ENCODE results near the gene MARK1. TPM values are rescaled to one million over a fixed set of nuclear protein-coding genes. Genes with fewer than 3 reads are reported as not detected.
"Not testable (repeated sequence)": the region's sequence is repeated elsewhere in the genome, so short reads cannot be mapped to it uniquely, and the experiment has no call there.

Gene MARK1
- total RNA-seq, 1 experiment from 2014 or later, result 1.3 TPM

DNA sequence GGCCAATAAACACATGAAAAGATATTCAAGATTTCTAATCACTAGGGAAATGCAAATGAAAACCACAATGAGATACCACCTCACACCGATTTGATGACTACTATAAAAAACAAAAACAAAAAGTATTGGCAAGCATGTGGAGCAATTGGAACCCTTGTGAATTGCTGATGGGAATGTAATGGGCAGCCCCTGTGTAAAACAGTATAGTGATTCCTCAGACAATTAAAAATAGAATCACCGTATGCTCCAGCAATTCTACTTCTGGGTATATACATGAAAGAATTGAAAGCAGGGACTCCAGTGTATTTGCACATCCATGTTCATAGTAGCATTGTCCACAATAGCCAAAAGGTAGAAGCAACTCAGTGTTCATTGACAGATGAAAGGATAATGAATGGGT, 149.3 kb downstream of the MARK1 start:
- H3K4me3 ChIP-seq (ENCODE audit: low read length), result no peak overlapping the region
- no peak overlapping the region for H3K27ac ChIP-seq (ENCODE audit: low read length)
- no peaks in the 10 kb centered on the region for H3K9me3 ChIP-seq (ENCODE audit: low read length)
- no peaks in the 10 kb centered on the region for H3K27me3 ChIP-seq (ENCODE audit: low read length)
- H3K9me2 ChIP-seq (replicated peaks; ENCODE audit: insufficient read depth, low read length), result no peaks in the 10 kb centered on the region
- H3K9ac ChIP-seq (ENCODE audit: low read length), result no peak overlapping the region
- H2AFZ ChIP-seq (ENCODE audit: low read length), result no peak overlapping the region
- DNase-seq, result no peak
- H3K4me1 ChIP-seq (ENCODE audit: low read length), result peaks cover 30% of the 10 kb centered on the region
- H3K36me3 ChIP-seq (ENCODE audit: insufficient read depth, low read length), result no peaks in the 10 kb centered on the region
- H3K79me2 ChIP-seq (ENCODE audit: low read length), result no peaks in the 10 kb centered on the region
- no peaks in the 10 kb centered on the region for H4K20me1 ChIP-seq (ENCODE audit: insufficient read depth, low read depth, low read length)
- H3K4me2 ChIP-seq (ENCODE audit: low read depth, low read length, poor library complexity, severe bottlenecking), result no peak overlapping the region

- H3K27ac ChIP-seq (ENCODE audit: low read length), result peak overlapping the region; percentile 52; the same call in 1 of the 2 replicates
- no peak overlapping the region for H3K9ac ChIP-seq (ENCODE audit: low read length)
- H3K4me2 ChIP-seq (ENCODE audit: low read depth, low read length, poor library complexity, severe bottlenecking), result peak overlapping the region; percentile 1
- no peaks in the 10 kb centered on the region for H3K79me2 ChIP-seq (ENCODE audit: low read length)
- H2AFZ ChIP-seq (ENCODE audit: low read length), result peak overlapping the region; percentile 34; the same call in 1 of the 2 replicates
- peak; percentile 87 for DNase-seq
- H3K4me1 ChIP-seq (ENCODE audit: low read length), result peaks cover 51% of the 10 kb centered on the region
- no peaks in the 10 kb centered on the region for H3K27me3 ChIP-seq (ENCODE audit: low read length)
- no peaks in the 10 kb centered on the region for H3K9me2 ChIP-seq (replicated peaks; ENCODE audit: insufficient read depth, low read length)
- no peak overlapping the region for H3K4me3 ChIP-seq (ENCODE audit: low read length)
- H3K9me3 ChIP-seq (ENCODE audit: low read length), result no peaks in the 10 kb centered on the region
- no peaks in the 10 kb centered on the region for H3K36me3 ChIP-seq (ENCODE audit: insufficient read depth, low read length)
- no peaks in the 10 kb centered on the region for H4K20me1 ChIP-seq (ENCODE audit: insufficient read depth, low read depth, low read length)
Observed at GRCh38 chr1:220680085-220680687, 152.2 kb downstream of the MARK1 start.

DNA sequence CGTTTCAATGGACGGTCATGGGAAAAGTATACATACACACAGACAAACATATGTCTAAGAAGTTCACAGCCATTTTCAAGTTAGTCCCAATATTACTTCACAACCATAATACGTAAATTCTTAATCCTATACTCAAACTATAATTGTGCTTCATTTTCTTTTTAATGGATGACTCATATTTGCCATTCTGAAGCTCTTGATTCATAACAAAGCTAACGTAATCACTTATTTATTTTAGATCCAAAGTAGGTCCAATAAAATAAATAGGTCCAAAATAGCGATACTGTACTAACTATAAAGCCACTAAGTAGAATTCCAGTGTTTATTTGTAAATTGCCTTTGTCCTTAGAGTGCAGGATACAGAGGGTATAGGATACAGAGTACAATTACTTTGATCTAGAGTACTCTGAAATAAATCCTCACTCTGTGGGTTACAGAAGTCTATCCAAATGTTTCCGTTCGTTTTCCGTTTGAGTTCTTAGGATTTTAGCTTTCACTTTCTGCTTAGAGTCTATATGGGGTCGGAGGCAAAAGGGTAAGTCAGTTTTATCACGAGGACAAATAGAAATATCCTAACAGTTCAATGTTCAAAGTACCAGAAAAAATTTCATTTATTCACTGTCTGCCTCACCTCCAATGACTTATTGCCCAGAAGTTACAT, 153.4 kb downstream of the MARK1 start:
- Histone ChIP-seq H4K20me1 (ENCODE audit: insufficient read depth, low read depth, low read length) (no peaks in the 10 kb centered on the region), H3K36me3 (ENCODE audit: insufficient read depth, low read length) (no peaks in the 10 kb centered on the region), H3K9me2 (replicated peaks; ENCODE audit: insufficient read depth, low read length) (no peaks in the 10 kb centered on the region), H3K9me3 (ENCODE audit: low read length) (no peaks in the 10 kb centered on the region), H3K4me1 (ENCODE audit: low read length) (peaks cover 60% of the 10 kb centered on the region), H2AFZ (ENCODE audit: low read length) (peak overlapping the region; percentile 33), H3K9ac (ENCODE audit: low read length) (peak overlapping the region; percentile 31), H3K27ac (ENCODE audit: low read length) (peak overlapping the region; percentile 52), H3K79me2 (ENCODE audit: low read length) (no peaks in the 10 kb centered on the region), H3K4me3 (ENCODE audit: low read length) (peak overlapping the region; percentile 12; the same call in 1 of the 2 replicates), H3K27me3 (ENCODE audit: low read length) (no peaks in the 10 kb centered on the region), H3K4me2 (ENCODE audit: low read depth, low read length, poor library complexity, severe bottlenecking) (peak overlapping the region; percentile 40)
- DNase-seq, result no peak

GRCh38 chr1:220682901-220683576, 155.1 kb downstream of the MARK1 start:
- H3K4me2 ChIP-seq (ENCODE audit: low read depth, low read length, poor library complexity, severe bottlenecking), result no peak overlapping the region

DNA sequence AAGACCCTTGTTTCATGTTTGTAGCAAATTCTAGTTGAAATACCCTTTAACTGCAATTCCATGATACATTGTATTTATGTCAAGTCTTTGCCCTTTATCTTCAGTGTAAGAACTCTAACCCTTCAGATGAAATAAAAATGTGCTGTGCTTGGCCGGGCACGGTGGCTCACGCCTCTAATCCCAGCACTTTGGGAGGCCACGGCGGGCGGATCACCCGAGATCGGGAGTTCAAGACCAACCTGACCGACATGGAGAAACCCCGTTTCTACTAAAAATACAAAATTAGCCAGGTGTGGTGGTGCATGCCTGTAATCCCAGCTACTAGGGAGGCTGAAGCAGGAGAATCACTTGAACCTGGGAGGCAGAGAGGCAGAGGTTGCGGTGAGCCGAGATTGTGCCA, 155.8 kb downstream of the MARK1 start:
- not testable (repeated sequence) for H3K9me3 ChIP-seq (ENCODE audit: low read length); H3K9me2 ChIP-seq (replicated peaks; ENCODE audit: insufficient read depth, low read length); DNase-seq; H3K4me3 ChIP-seq (ENCODE audit: low read length); H3K27ac ChIP-seq (ENCODE audit: low read length); H3K27me3 ChIP-seq (ENCODE audit: low read length); H3K4me2 ChIP-seq (ENCODE audit: low read depth, low read length, poor library complexity, severe bottlenecking); H3K36me3 ChIP-seq (ENCODE audit: insufficient read depth, low read length); H3K79me2 ChIP-seq (ENCODE audit: low read length); H3K9ac ChIP-seq (ENCODE audit: low read length); H2AFZ ChIP-seq (ENCODE audit: low read length); H4K20me1 ChIP-seq (ENCODE audit: insufficient read depth, low read depth, low read length)
- peaks cover 52% of the 10 kb centered on the region for H3K4me1 ChIP-seq (ENCODE audit: low read length)

More at GRCh38 chr1:220682901-220683576, 155.1 kb downstream of the MARK1 start:
- H3K4me3 ChIP-seq (ENCODE audit: low read length), result no peak overlapping the region
- no peak for DNase-seq
- H3K4me1 ChIP-seq (ENCODE audit: low read length), result peaks cover 52% of the 10 kb centered on the region
- H3K79me2 ChIP-seq (ENCODE audit: low read length), result no peaks in the 10 kb centered on the region
- no peaks in the 10 kb centered on the region for H3K36me3 ChIP-seq (ENCODE audit: insufficient read depth, low read length)
- H2AFZ ChIP-seq (ENCODE audit: low read length), result peak overlapping the region; percentile 48; the same call in 1 of the 2 replicates
- no peak overlapping the region for H3K9ac ChIP-seq (ENCODE audit: low read length)
- no peaks in the 10 kb centered on the region for H3K9me3 ChIP-seq (ENCODE audit: low read length)
- H3K9me2 ChIP-seq (replicated peaks; ENCODE audit: insufficient read depth, low read length), result no peaks in the 10 kb centered on the region
- no peaks in the 10 kb centered on the region for H3K27me3 ChIP-seq (ENCODE audit: low read length)
- peak overlapping the region; percentile 37 for H3K27ac ChIP-seq (ENCODE audit: low read length)
- no peaks in the 10 kb centered on the region for H4K20me1 ChIP-seq (ENCODE audit: insufficient read depth, low read depth, low read length)

DNA sequence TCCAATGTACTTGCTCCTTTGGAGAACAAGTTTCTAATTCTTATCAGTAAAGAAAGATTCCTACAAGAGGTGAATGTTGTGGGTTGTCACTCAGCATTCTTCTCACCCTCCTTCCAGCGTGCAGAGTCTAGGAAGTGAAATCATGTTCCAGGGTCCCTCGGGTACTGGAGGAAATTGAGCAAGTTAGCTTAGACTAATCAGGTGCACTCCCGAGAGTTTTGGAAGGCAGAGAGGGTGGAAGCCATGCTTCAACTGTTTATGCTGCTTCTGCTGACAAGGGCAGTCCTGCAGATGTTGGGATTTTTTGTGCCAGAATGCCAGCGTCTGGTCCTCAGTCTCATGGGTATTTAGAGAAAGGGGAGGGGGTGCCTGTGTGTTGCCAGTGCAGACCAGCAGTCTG, 157.0 kb downstream of the MARK1 start:
- H3K4me1 ChIP-seq (ENCODE audit: low read length), result peaks cover 52% of the 10 kb centered on the region
- no peak overlapping the region for H3K4me3 ChIP-seq (ENCODE audit: low read length)
- DNase-seq, result no peak
- no peaks in the 10 kb centered on the region for H4K20me1 ChIP-seq (ENCODE audit: insufficient read depth, low read depth, low read length)
- H3K9ac ChIP-seq (ENCODE audit: low read length), result peak overlapping the region; percentile 11; the same call in 1 of the 2 replicates
- peak overlapping the region; percentile 11 for H3K4me2 ChIP-seq (ENCODE audit: low read depth, low read length, poor library complexity, severe bottlenecking)
- H3K27me3 ChIP-seq (ENCODE audit: low read length), result no peaks in the 10 kb centered on the region
- H3K79me2 ChIP-seq (ENCODE audit: low read length), result no peaks in the 10 kb centered on the region
- H2AFZ ChIP-seq (ENCODE audit: low read length), result peak overlapping the region; percentile 98
- H3K27ac ChIP-seq (ENCODE audit: low read length), result peak overlapping the region; percentile 29
- no peaks in the 10 kb centered on the region for H3K9me2 ChIP-seq (replicated peaks; ENCODE audit: insufficient read depth, low read length)
- H3K36me3 ChIP-seq (ENCODE audit: insufficient read depth, low read length), result no peaks in the 10 kb centered on the region
- no peaks in the 10 kb centered on the region for H3K9me3 ChIP-seq (ENCODE audit: low read length)

DNA sequence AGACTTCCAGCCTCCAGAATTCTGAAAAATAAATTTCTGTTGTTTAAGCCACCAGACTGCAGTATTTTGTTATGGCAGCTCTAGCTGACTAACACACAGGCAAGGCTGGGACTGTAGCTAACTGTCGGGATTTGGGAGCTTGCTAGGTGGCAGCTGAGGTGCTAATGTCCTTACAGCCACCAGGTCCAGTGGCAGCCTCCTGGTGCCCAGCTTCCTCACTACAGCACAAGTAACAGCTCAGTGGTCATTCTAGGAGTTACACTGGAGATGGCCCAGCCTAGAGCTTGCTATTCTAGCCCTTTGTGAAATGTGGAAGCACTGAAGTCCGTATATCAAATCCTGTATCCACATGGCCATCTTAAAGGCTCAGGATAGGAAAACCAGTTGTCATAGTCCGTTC, 157.9 kb downstream of the MARK1 start:
- Histone ChIP-seq H3K4me2 (ENCODE audit: low read depth, low read length, poor library complexity, severe bottlenecking) (no peak overlapping the region), H3K9me2 (replicated peaks; ENCODE audit: insufficient read depth, low read length) (no peaks in the 10 kb centered on the region), H4K20me1 (ENCODE audit: insufficient read depth, low read depth, low read length) (no peaks in the 10 kb centered on the region), H3K4me3 (ENCODE audit: low read length) (no peak overlapping the region), H3K27ac (ENCODE audit: low read length) (no peak overlapping the region; the same call in 1 of the 2 replicates), H2AFZ (ENCODE audit: low read length) (peak overlapping the region; percentile 7; the same call in 1 of the 2 replicates), H3K9me3 (ENCODE audit: low read length) (no peaks in the 10 kb centered on the region), H3K36me3 (ENCODE audit: insufficient read depth, low read length) (no peaks in the 10 kb centered on the region), H3K27me3 (ENCODE audit: low read length) (no peaks in the 10 kb centered on the region), H3K9ac (ENCODE audit: low read length) (no peak overlapping the region), H3K4me1 (ENCODE audit: low read length) (peaks cover 44% of the 10 kb centered on the region), H3K79me2 (ENCODE audit: low read length) (no peaks in the 10 kb centered on the region)
- DNase-seq, result no peak

- no peaks in the 10 kb centered on the region for H4K20me1 ChIP-seq (ENCODE audit: insufficient read depth, low read depth, low read length)
- DNase-seq, result no peak
- no peaks in the 10 kb centered on the region for H3K79me2 ChIP-seq (ENCODE audit: low read length)
- no peaks in the 10 kb centered on the region for H3K36me3 ChIP-seq (ENCODE audit: insufficient read depth, low read length)
- peaks cover 28% of the 10 kb centered on the region for H3K4me1 ChIP-seq (ENCODE audit: low read length)
- no peak overlapping the region for H3K9ac ChIP-seq (ENCODE audit: low read length)
- H3K4me2 ChIP-seq (ENCODE audit: low read depth, low read length, poor library complexity, severe bottlenecking), result no peak overlapping the region
- no peaks in the 10 kb centered on the region for H3K9me3 ChIP-seq (ENCODE audit: low read length)
- H3K27ac ChIP-seq (ENCODE audit: low read length), result no peak overlapping the region
- 0 out of 2 replicates have a peak overlapping the region, but pooled peaks have one; percentile 18 for H2AFZ ChIP-seq (ENCODE audit: low read length)
- no peaks in the 10 kb centered on the region for H3K27me3 ChIP-seq (ENCODE audit: low read length)
- H3K4me3 ChIP-seq (ENCODE audit: low read length), result no peak overlapping the region
- H3K9me2 ChIP-seq (replicated peaks; ENCODE audit: insufficient read depth, low read length), result no peaks in the 10 kb centered on the region
Observed at GRCh38 chr1:220687809-220688208, 159.9 kb downstream of the MARK1 start.
